OCI-LY7 (cell line): ENCODE data around the gene EPPIN. TPM values are rescaled to one million over a fixed set of nuclear protein-coding genes. Genes with fewer than 3 reads are reported as not detected.
"Not testable (repeated sequence)": the region's sequence is repeated elsewhere in the genome, so short reads cannot be mapped to it uniquely, and the experiment has no call there.

Source experiments
- BruUV-seq: library from RNA; stranded (reverse); fragments of 400-500 nt; replicated peaks from 2 replicates; lab custom pipeline; 2021; lab: Mats Ljungman, UMichigan
- CTCF ChIA-PET: fragments of 300-600 bp; sonication (Branson Sonifier 250); formaldehyde crosslinking; loops from one replicate; lab custom pipeline; 2022; ENCODE audit warnings: antibody characterized with exemption; ENCODE audit not compliant: unreplicated experiment; lab: Charles Lee
- POLR2A ChIA-PET: fragments of 300-600 bp; sonication (Branson Sonifier 250); formaldehyde crosslinking; loops from one replicate; lab custom pipeline; 2022; ENCODE audit warnings: antibody characterized with exemption; lab: Charles Lee
- DNase-seq: peaks from one replicate; pipeline ENCODE4 v3.0.0-alpha.2; 2015; ENCODE audit warnings: low spot score
- H2AFZ ChIP-seq: fragments of 200-600 bp; sonication (generic), shearing (Covaris generic); 2 replicates; pipeline ENCODE4 v1.6.1; 2014; ENCODE audit warnings: mild to moderate bottlenecking, antibody characterized with exemption, low read length, moderate library complexity
- H3K27ac ChIP-seq: fragments of 200-600 bp; sonication (generic); 2 replicates; pipeline ENCODE4 v1.5.1; 2014; ENCODE audit warnings: mixed run types, low read depth, mild to moderate bottlenecking, moderate library complexity, low read length, inconsistent platforms; ENCODE audit not compliant: poor library complexity, severe bottlenecking
- H3K36me3 ChIP-seq: fragments of 200-600 bp; sonication (generic); 2 replicates; pipeline ENCODE4 v1.6.1; 2014; ENCODE audit warnings: mild to moderate bottlenecking, antibody characterized with exemption, low read length, moderate library complexity, mixed read lengths; ENCODE audit not compliant: insufficient read depth
- H3K4me1 ChIP-seq: fragments of 200-600 bp; sonication (generic); 2 replicates; pipeline ENCODE4 v1.5.1; 2014; ENCODE audit warnings: mild to moderate bottlenecking, low read length; ENCODE audit not compliant: insufficient read depth, poor library complexity, severe bottlenecking
- H3K4me2 ChIP-seq: fragments of 200-600 bp; sonication (generic); 2 replicates; pipeline ENCODE4 v1.6.1; 2014; ENCODE audit warnings: mild to moderate bottlenecking, low read length
- H3K4me3 ChIP-seq: fragments of 200-600 bp; sonication (generic); 2 replicates; pipeline ENCODE4 v1.5.1; 2014; ENCODE audit warnings: mild to moderate bottlenecking, low read depth, low read length; ENCODE audit not compliant: poor library complexity, severe bottlenecking
- H3K79me2 ChIP-seq: fragments of 200-600 bp; sonication (generic); 2 replicates; pipeline ENCODE4 v1.6.1; 2016; ENCODE audit warnings: low read depth, mild to moderate bottlenecking, low read length, moderate library complexity, mixed read lengths; ENCODE audit not compliant: insufficient read depth
- H3K9me2 ChIP-seq: fragments of 200-600 bp; sonication (generic); 2 replicates; pipeline ENCODE4 v1.6.1; 2016; ENCODE audit warnings: mild to moderate bottlenecking, low read length, mixed read lengths; ENCODE audit not compliant: insufficient read depth
- H3K9me3 ChIP-seq: fragments of 200-600 bp; sonication (generic); 2 replicates; pipeline ENCODE4 v1.6.1; 2014; ENCODE audit warnings: mild to moderate bottlenecking, mixed run types, low read length, mixed read lengths
- H4K20me1 ChIP-seq: fragments of 200-600 bp; sonication (generic); 2 replicates; pipeline ENCODE4 v1.6.1; 2014; ENCODE audit warnings: mild to moderate bottlenecking, antibody characterized with exemption, low read length, moderate library complexity, mixed read lengths; ENCODE audit not compliant: insufficient read depth
- CTCF ChIP-seq: fragments of 200-600 bp; sonication (generic); conservative IDR thresholded peaks from 2 replicates; pipeline ENCODE4 v1.5.1; 2014; ENCODE audit warnings: mild to moderate bottlenecking, antibody characterized with exemption, low read length, moderate library complexity, mixed read lengths
- EZH2phosphoT487 ChIP-seq: fragments of 200-600 bp; sonication (generic); IDR thresholded peaks from 2 replicates; pipeline ENCODE4 v1.6.1; 2018; ENCODE audit warnings: low read depth, borderline replicate concordance, mild to moderate bottlenecking, mixed run types, antibody characterized with exemption, low read length, moderate library complexity, mixed read lengths
- intact Hi-C: fragments of 100-400 bp; cut with micrococcal nuclease; formaldehyde crosslinking; loops from one replicate; pipeline ENCODE4 v1.10.0; 2022; ENCODE audit not compliant: unreplicated experiment
- total RNA-seq, 2 experiments: library from RNA; depleted of rRNA in 1 of 2; stranded (reverse); fragments of >200 nt in 1 of 2; shearing (Covaris generic) in 1 of 2; gene quantifications; 2 replicates each; pipeline ENCODE4 v1.2.3, GENCODE V29; 2014 to 2022

The EPPIN gene
- total RNA-seq, 2 experiments from 2014 or later: not detected

DNA sequence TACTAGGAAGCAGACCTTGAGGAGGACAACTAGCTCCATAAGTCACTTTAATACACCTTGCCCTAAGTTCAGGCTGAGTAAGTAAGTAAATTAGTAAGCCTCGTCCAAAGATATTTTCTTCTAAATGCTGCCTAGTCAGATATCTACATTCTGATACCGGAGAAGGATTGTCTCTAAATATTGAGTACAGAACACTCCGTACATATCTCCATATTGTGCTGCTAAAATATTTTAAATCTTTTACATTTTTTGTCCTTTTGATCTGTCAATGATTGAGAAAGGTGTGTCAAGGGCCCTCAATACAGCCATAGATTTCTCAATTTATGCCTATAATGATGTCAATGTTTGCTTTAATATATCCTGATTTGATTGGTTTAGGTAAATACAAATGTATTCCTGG is 28.7 kb upstream of the EPPIN start:
- CTCF ChIA-PET: no interaction called here

DNA sequence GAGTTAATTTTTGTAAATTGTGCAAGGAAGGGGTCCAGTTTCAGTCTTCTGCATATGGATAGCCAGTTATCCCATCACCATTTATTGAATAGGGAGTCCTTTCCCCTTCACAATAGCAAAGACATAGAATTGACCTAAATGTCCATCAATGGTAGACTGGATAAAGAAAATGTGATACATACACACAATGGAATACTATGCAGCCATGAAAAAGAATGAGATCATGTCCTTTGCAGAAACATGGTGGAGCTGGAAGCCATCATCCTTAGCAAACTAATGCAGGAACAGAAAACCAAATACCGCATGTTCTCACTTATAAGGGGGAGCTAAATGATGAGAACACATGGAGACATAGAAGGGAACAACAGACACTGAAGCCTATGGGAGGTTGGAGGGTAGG is 22.4 kb upstream of the EPPIN start:
- H3K4me3 ChIP-seq, H3K9me2 ChIP-seq, H3K36me3 ChIP-seq, H3K79me2 ChIP-seq, H3K4me2 ChIP-seq, BruUV-seq, H3K9me3 ChIP-seq, POLR2A ChIA-PET, H4K20me1 ChIP-seq, intact Hi-C loops, CTCF ChIA-PET, H3K27ac ChIP-seq, H3K4me1 ChIP-seq, DNase-seq, H2AFZ ChIP-seq: not testable (repeated sequence)

More for the DNA sequence above, 28.7 kb upstream of the EPPIN start:
- H3K36me3 ChIP-seq: no peaks in the 10 kb centered on the region
- no peaks in the 10 kb centered on the region for H3K4me1 ChIP-seq
- H3K27ac ChIP-seq: no peak overlapping the region
- H3K9me2 ChIP-seq: no peaks in the 10 kb centered on the region
- intact Hi-C loops: no loop called here
- POLR2A ChIA-PET: interaction anchor here (0.6 kb wide), 1 partner anchor 363 kb away, joined by 3 read pairs; no protein-coding TSS in a partner anchor
- no peak overlapping the region for H3K4me2 ChIP-seq
- no peaks in the 10 kb centered on the region for H4K20me1 ChIP-seq
- no peak overlapping the region for H2AFZ ChIP-seq
- BruUV-seq: no TSS peak
- no peak overlapping the region for H3K4me3 ChIP-seq
- TF ChIP-seq CTCF: no peak
- TF ChIP-seq EZH2phosphoT487: no peak
- H3K9me3 ChIP-seq: no peaks in the 10 kb centered on the region
- H3K79me2 ChIP-seq: no peaks in the 10 kb centered on the region
- no peak for DNase-seq

DNA sequence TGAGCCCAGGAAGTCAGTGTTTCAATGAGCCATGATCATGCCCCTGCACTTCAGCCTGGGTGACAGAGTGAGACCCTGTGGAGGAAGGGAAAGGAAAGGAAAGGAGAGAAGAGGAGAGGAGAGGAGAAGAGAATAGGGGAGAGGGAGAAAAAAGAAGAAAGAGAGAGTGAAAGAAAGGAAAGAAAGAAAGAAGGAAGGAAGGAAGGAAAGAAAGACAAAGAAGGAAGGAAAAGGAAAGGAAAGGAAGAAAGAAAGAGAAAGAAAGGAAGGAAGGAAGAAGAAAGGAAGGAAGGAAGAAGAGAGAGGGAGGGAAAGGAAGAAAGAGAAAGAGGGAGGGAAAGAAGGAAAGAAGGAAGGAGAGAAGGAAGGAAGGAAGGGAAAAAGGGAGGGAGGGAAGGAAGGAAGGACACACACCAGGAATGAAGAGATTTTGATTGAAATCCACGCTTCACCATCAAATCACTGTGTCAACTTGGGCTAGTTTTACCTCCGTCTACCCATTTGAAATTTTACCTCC is 17.6 kb upstream of the EPPIN start:
- no peaks in the 10 kb centered on the region for H3K4me1 ChIP-seq
- intact Hi-C loops: no loop called here
- no peaks in the 10 kb centered on the region for H3K9me2 ChIP-seq
- CTCF ChIA-PET: no interaction called here
- TF ChIP-seq EZH2phosphoT487: no peak
- no peak for TF ChIP-seq CTCF
- no peaks in the 10 kb centered on the region for H3K9me3 ChIP-seq
- POLR2A ChIA-PET: no interaction called here
- H3K27ac ChIP-seq: no peak overlapping the region
- H3K4me3 ChIP-seq: no peak overlapping the region
- no peak overlapping the region for H2AFZ ChIP-seq
- BruUV-seq: no TSS peak
- DNase-seq: no peak
- H3K79me2 ChIP-seq: no peaks in the 10 kb centered on the region
- no peak overlapping the region for H3K4me2 ChIP-seq
- no peaks in the 10 kb centered on the region for H3K36me3 ChIP-seq
- no peaks in the 10 kb centered on the region for H4K20me1 ChIP-seq
